HL-60 (cell line): ENCODE data around the gene ADAMTS2.

Source experiments
- DNase-seq, 2 experiments: peaks; one replicate each; pipeline ENCODE4 v3.0.0-alpha.2; 2010 to 2020; ENCODE audit warnings: low read depth in 1 of 2, low spot score in 1 of 2
- H3K27ac ChIP-seq: fragments of 250-450 bp; sonication (Bioruptor Pico); replicated peaks from 2 replicates; pipeline ENCODE4 v1.5.1; 2020; ENCODE audit warnings: mild to moderate bottlenecking, moderate library complexity
- H3K27me3 ChIP-seq: fragments of 250-450 bp; sonication (Bioruptor Pico); 2 replicates; pipeline ENCODE4 v1.5.1; 2021; ENCODE audit warnings: mild to moderate bottlenecking, moderate library complexity; ENCODE audit not compliant: insufficient read depth, poor library complexity, severe bottlenecking
- H3K4me3 ChIP-seq: replicated peaks from 2 replicates; pipeline ENCODE4 v1.5.1; 2011; ENCODE audit warnings: mild to moderate bottlenecking, control low read depth, low read length; ENCODE audit not compliant: insufficient read depth
- CTCF ChIP-seq: IDR thresholded peaks from one replicate; pipeline ENCODE4 v1.5.1; 2011; ENCODE audit warnings: low read length, control low read depth, inconsistent platforms; ENCODE audit not compliant: insufficient read depth
- GABPA ChIP-seq: IDR thresholded peaks from 2 replicates; pipeline ENCODE4 v1.6.1; 2012; ENCODE audit warnings: low read depth
- POLR2AphosphoS5 ChIP-seq: IDR thresholded peaks from 2 replicates; pipeline ENCODE4 v1.6.1; 2012; ENCODE audit warnings: low read depth
- SPI1 ChIP-seq: IDR thresholded peaks from 2 replicates; pipeline ENCODE4 v1.6.1; 2012; ENCODE audit warnings: low read depth, mild to moderate bottlenecking, borderline replicate concordance
- TF ChIP-seq, protein P1 (sequence below): IDR thresholded peaks from 2 replicates; pipeline ENCODE4 v1.6.1; 2012; ENCODE audit warnings: low read depth; ENCODE audit not compliant: insufficient replicate concordance

ADAMTS2 gene

DNA sequence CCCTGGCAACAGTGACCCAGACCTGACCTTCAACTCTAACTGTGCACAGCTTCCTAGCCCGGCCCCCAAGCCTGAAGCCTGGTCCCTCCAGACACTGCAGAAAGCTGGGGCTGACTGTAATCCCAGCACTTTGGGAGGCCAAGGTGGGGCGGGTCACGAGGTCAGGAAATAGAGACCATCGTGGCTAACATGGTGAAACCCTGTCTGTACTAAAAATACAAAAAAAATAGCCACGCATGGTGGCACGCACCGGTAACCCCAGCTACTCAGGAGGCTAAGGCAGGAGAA, 35.9 kb downstream of the ADAMTS2 start:
- DNase-seq: no peak
- Histone ChIP-seq H3K27me3 (no peaks in the 10 kb centered on the region), H3K4me3 (no peak overlapping the region), H3K27ac (no peak overlapping the region)
- no peak for TF ChIP-seq SPI1
- no peak for TF ChIP-seq CTCF
- TF ChIP-seq GABPA: no peak
- TF ChIP-seq POLR2AphosphoS5: no peak
- TF ChIP-seq, protein P1, sequence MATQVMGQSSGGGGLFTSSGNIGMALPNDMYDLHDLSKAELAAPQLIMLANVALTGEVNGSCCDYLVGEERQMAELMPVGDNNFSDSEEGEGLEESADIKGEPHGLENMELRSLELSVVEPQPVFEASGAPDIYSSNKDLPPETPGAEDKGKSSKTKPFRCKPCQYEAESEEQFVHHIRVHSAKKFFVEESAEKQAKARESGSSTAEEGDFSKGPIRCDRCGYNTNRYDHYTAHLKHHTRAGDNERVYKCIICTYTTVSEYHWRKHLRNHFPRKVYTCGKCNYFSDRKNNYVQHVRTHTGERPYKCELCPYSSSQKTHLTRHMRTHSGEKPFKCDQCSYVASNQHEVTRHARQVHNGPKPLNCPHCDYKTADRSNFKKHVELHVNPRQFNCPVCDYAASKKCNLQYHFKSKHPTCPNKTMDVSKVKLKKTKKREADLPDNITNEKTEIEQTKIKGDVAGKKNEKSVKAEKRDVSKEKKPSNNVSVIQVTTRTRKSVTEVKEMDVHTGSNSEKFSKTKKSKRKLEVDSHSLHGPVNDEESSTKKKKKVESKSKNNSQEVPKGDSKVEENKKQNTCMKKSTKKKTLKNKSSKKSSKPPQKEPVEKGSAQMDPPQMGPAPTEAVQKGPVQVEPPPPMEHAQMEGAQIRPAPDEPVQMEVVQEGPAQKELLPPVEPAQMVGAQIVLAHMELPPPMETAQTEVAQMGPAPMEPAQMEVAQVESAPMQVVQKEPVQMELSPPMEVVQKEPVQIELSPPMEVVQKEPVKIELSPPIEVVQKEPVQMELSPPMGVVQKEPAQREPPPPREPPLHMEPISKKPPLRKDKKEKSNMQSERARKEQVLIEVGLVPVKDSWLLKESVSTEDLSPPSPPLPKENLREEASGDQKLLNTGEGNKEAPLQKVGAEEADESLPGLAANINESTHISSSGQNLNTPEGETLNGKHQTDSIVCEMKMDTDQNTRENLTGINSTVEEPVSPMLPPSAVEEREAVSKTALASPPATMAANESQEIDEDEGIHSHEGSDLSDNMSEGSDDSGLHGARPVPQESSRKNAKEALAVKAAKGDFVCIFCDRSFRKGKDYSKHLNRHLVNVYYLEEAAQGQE: no peak

DNA sequence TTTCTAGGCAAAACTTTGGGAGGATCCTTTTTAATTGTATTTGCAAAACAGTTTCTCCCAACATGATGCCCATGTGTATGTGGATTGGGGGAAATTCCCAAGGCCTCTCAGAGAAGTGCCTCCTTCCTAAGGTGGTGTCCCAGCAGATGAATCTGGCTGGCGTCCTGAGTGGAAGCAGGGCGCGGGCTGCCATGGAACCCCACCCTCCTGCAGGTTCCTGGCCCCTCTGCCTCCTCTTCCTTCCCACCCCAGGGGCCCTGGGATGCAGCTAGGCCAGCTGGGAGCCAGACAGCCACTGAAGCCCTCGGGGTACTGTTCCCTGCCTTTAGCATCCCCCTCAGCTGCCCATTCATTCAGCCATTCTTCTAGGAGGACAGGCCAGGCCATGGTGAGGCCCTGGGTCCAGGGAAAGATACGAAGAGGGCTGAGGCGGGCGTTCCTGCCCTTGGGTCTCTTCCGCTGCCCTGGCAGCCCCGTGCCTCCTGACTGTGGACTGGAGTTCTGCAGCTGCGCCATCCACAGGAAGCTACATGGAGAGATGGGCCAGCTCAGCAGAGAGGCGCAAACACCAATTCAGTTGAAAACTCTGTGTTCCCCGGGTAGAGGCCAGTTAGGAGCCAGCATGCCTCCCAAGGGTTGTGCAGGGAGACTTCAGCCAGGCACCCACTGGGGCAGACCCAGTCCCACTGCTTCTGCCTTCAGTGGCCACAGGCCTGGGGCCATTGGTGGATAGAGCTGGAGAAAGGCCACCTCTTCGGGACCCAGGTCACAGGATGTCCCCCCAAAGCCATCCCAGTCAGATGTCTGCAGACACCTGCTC, 36.5 kb downstream of the ADAMTS2 start:
- no peak overlapping the region for H3K4me3 ChIP-seq
- H3K27me3 ChIP-seq: no peaks in the 10 kb centered on the region
- no peak overlapping the region for H3K27ac ChIP-seq
- no peak for DNase-seq
- TF ChIP-seq, protein P1: no peak
- no peak for TF ChIP-seq SPI1
- no peak for TF ChIP-seq POLR2AphosphoS5
- TF ChIP-seq GABPA: no peak
- TF ChIP-seq CTCF: no peak

DNA sequence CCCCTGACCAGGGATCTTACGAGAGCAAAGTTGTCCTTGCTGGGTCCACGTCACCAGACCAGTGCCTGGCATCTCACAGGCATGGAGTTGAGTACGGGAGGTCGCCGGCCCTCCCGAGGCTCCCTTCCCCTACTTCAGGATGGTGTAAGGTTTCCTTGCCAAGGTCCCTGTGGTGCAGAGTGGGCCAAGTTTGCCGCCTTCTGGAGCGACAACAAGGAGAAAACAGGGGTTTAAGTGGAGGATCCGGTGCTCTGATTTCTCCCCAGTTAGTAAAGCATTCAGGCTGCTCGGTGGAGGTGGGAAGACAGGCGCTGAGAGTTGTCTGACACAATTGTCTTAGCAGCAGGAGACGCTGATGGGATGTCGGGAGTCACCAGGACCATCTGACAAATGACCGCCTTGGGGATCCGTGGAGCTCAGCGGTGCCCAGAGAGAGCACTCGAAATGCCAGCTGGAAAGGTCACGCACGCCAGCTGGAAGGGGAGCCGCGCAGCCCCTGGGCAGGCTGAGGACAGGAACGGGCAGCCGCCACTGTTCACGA, 37.3 kb downstream of the ADAMTS2 start:
- no peaks in the 10 kb centered on the region for H3K27me3 ChIP-seq

More for the DNA sequence above, 37.3 kb downstream of the ADAMTS2 start:
- H3K4me3 ChIP-seq: no peak overlapping the region
- H3K27ac ChIP-seq: no peak overlapping the region
- no peak for DNase-seq
- no peak for TF ChIP-seq GABPA
- no peak for TF ChIP-seq SPI1
- no peak for TF ChIP-seq CTCF
- TF ChIP-seq, protein P1: no peak
- TF ChIP-seq POLR2AphosphoS5: no peak
